Stimulated activated CD4-positive, alpha-beta T cell treated with anti-CD3 and anti-CD28 coated beads, TNF-alpha, amount 100 ng/mL, for 24 hours (primary cell): ENCODE data around the gene PCDH11X.
"Not testable (repeated sequence)": the region's sequence is repeated elsewhere in the genome, so short reads cannot be mapped to it uniquely, and the experiment has no call there.

Source experiments
- DNase-seq, 3 experiments: peaks; one replicate each; pipeline ENCODE4 v3.0.0-alpha.2; 2020; ENCODE audit warnings: low read depth in 3 of 3

Gene PCDH11X

DNA sequence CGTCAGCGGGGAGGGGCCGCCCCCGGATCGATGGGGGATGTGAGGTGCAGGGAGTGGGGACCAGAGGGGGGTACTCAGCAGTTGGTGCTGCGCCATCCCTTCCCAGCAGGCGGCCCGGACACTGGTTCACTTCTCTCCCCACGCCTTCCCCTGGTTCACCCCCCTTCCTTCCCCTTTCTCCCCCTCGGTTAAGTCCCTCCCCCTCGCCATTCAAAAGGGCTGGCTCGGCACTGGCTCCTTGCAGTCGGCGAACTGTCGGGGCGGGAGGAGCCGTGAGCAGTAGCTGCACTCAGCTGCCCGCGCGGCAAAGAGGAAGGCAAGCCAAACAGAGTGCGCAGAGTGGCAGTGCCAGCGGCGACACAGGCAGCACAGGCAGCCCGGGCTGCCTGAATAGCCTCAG lies at the start of gene PCDH11X:
PCDH11X (plus strand) TSS at position 241 of the 400 bp plus-strand sequence. CDS start 56,130 bp downstream, outside the sequence.
- peak in 1 of 3 experiments; percentile 2 for DNase-seq

DNA sequence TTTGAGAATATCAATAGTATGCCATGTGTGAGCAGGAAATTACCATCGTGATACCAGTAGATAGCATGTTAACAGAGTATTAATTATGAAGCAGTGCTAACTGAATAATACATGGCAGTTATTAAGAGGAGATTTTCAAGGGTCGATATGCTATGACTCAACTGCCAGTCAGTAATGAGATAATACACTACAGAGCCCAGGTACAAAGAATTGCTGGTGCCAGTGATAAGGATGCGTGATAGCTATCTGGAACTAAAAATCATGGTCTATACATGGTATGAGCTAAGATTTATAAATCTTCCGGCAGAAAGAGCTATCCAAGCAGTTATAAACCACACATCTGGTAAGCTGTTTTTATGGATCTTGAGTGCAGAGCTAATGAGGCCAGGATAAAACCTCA lies 31.7 kb upstream of the PCDH11X start:
- not testable (repeated sequence) for DNase-seq

- DNase-seq, result not testable (repeated sequence)
Observed at GRCh38 chrX:91753022-91753421, 26.2 kb upstream of the PCDH11X start.

DNA sequence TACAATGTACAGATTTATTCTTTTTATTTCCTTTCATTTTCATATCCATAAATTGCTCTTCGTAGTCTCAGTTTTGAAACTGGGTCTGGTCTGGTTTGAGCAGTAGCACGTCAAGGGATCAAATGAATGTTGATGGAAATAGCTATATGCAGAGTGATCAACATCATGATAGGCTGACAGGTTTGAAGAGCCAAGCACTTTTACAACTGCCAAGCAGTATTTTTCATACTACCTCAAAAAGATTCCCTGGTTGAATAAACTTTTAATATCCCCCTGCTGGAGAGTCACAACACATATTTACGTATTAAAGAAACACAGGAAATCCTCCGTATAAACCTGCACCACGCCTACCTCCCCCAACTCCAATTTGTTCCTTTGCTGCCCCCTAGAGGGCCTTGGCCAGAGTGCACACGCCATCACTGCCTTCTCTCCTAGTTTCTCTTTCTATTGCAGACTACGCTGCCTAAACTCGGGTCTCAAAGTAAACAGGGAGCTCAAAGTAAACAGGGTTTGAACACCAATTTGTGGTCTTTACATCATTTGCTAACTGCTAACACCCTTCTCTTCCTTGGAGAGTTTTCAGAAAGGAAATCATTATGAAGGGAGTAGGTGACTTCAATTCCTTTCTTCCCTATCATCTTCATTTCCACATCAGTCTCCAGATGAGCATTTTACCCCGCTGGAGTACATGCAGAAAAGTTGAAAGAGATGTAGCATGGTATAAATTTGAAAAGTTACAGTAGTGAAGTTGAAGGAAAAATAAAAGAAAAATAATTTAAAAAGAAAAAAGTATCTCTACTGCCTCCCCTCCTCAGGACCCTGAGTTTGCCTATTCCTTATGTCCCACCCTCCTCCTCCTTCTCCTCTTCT lies 8.3 kb upstream of the PCDH11X start:
- not testable (repeated sequence) for DNase-seq

- DNase-seq, result not testable (repeated sequence)
Observed at GRCh38 chrX:91773943-91774342, 5.2 kb upstream of the PCDH11X start.

DNA sequence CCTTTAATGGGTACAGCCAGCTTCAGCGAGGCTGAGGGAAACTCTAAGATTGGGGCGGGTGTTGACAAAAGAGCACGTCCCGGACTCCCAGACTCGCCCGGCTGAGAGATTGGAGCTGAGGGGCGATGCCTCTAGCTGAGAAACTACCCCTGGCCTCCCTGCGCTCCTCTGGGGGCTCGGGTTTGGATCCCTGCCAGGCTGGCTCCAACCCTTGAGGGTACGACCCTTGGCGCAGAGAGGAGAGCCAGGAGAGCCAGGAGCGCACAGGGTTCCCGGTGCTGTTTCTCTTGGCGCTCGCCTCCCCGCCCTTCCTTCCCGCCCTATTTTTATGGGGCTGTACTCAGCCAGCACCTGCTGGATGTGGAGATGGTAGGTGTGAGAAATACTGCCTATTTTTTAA lies 833 bp downstream of the PCDH11X start:
- not testable (repeated sequence) for DNase-seq

GRCh38 chrX:91780698-91781097 lies 1.5 kb downstream of the PCDH11X start:
- DNase-seq, result not testable (repeated sequence)

GRCh38 chrX:91781553-91782298 lies 2.6 kb downstream of the PCDH11X start:
- not testable (repeated sequence) for DNase-seq

DNA sequence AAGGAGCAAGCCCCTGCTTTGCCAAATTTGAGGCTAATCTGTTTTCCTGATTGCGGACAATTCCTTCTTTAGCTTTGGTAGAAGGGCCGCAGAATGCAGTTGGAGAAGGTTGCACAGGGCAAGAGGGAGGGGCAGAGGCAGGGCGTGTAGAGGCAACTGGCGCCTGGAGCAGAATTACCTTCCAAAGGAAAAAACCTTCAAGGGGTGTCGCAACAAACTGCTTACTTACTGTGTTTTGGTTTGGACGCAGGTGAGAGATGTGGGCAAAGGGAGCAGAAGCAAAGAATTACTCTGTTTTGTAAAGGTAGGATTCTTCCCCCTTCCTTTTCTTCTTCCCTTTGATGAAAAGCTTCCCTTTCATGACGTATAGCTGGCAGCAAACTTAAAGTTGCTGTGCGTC lies 3.6 kb downstream of the PCDH11X start:
- DNase-seq, result not testable (repeated sequence)

DNA sequence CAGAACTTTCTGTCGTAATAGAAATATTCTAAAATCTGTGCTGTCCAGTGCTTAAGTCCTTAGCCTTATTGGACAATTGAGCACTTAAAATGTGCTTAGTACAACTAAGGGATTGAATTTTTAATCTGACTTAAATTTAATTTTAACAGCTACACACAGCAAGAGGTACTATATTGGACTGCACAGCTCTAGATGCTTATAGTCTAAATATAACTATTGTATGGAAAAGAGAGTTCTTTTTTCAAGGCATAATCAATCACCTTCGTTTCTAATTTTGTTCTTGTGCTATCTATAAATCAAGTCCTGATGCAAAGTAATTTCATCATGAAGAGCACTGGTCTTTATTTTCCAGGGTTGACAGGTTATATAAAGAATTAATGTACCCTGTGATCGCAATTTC lies 38.4 kb downstream of the PCDH11X start:
- not testable (repeated sequence) for DNase-seq

- not testable (repeated sequence) for DNase-seq
Observed at GRCh38 chrX:91825321-91825720, 46.1 kb downstream of the PCDH11X start.
